Measurements from ENCODE around the gene MAP3K2. TPM values are rescaled to one million over a fixed set of nuclear protein-coding genes. Genes with fewer than 3 reads are reported as not detected.

Gene MAP3K2
- total RNA-seq, 4 donors from 2014 or later, result 29.4 to 49.1 (median 44.0) TPM

GRCh38 chr2:127397568-127398238, 9.9 kb upstream of the MAP3K2 start:
- Histone ChIP-seq H3K27ac (peak overlapping the region; percentile 27), H3K4me3 (no peak overlapping the region), H3K36me3 (no peaks in the 10 kb centered on the region), H3K4me1 (peaks cover 45% of the 10 kb centered on the region), H3K27me3 (no peaks in the 10 kb centered on the region), H3K9me3 (no peaks in the 10 kb centered on the region)
- DNase-seq (ENCODE audit: low spot score in 2 of 2), result no peak
- TF ChIP-seq POLR2AphosphoS5 (IDR thresholded peaks at IDR 0.05) (no peak), CTCF (IDR thresholded peaks at IDR 0.05) (no peak), EP300 (IDR thresholded peaks at IDR 0.05) (no peak), POLR2A (IDR thresholded peaks at IDR 0.05) (no peak)
- WGBS, result 88% methylated on average over 1 of the region's 9 CpGs

GRCh38 chr2:127394492-127394891, 6.7 kb upstream of the MAP3K2 start:
- WGBS, result 76% methylated on average over 3 of the region's 3 CpGs
- no peaks in the 10 kb centered on the region for H3K36me3 ChIP-seq
- no peak overlapping the region for H3K4me3 ChIP-seq
- H3K9me3 ChIP-seq, result no peaks in the 10 kb centered on the region
- TF ChIP-seq EP300 (IDR thresholded peaks at IDR 0.05) (no peak), CTCF (IDR thresholded peaks at IDR 0.05) (no peak), POLR2AphosphoS5 (IDR thresholded peaks at IDR 0.05) (no peak), POLR2A (IDR thresholded peaks at IDR 0.05) (no peak)
- H3K27ac ChIP-seq, result no peak overlapping the region
- no peaks in the 10 kb centered on the region for H3K27me3 ChIP-seq
- no peak for DNase-seq (ENCODE audit: low spot score in 2 of 2)
- H3K4me1 ChIP-seq, result peaks cover 19% of the 10 kb centered on the region

GRCh38 chr2:127392828-127393578, 5.2 kb upstream of the MAP3K2 start:
- 100% methylated on average over 1 of the region's 1 CpG for WGBS
- no peak overlapping the region for H3K4me3 ChIP-seq
- H3K9me3 ChIP-seq, result no peaks in the 10 kb centered on the region
- no peak overlapping the region for H3K27ac ChIP-seq
- no peak for DNase-seq (ENCODE audit: low spot score in 2 of 2)
- no peaks in the 10 kb centered on the region for H3K27me3 ChIP-seq
- TF ChIP-seq CTCF (IDR thresholded peaks at IDR 0.05), result no peak
- TF ChIP-seq POLR2AphosphoS5 (IDR thresholded peaks at IDR 0.05), result no peak
- no peak for TF ChIP-seq POLR2A (IDR thresholded peaks at IDR 0.05)
- TF ChIP-seq EP300 (IDR thresholded peaks at IDR 0.05), result no peak
- peaks cover 18% of the 10 kb centered on the region for H3K4me1 ChIP-seq
- H3K36me3 ChIP-seq, result no peaks in the 10 kb centered on the region

GRCh38 chr2:127392133-127392827, 4.5 kb upstream of the MAP3K2 start:
- DNase-seq (ENCODE audit: low spot score in 2 of 2), result no peak
- no peak overlapping the region for H3K27ac ChIP-seq
- peaks cover 11% of the 10 kb centered on the region for H3K4me1 ChIP-seq
- no peaks in the 10 kb centered on the region for H3K9me3 ChIP-seq
- no peaks in the 10 kb centered on the region for H3K27me3 ChIP-seq
- WGBS, result 81% methylated on average over 2 of the region's 2 CpGs
- no peak overlapping the region for H3K4me3 ChIP-seq
- H3K36me3 ChIP-seq, result no peaks in the 10 kb centered on the region
- TF ChIP-seq CTCF (IDR thresholded peaks at IDR 0.05), result no peak
- no peak for TF ChIP-seq EP300 (IDR thresholded peaks at IDR 0.05)
- TF ChIP-seq POLR2AphosphoS5 (IDR thresholded peaks at IDR 0.05), result no peak
- no peak for TF ChIP-seq POLR2A (IDR thresholded peaks at IDR 0.05)

Measured in suprapubic skin (tissue), 4 donors.